GM21717 (cell line): ENCODE results near the gene SLC9A8.
"Not testable (repeated sequence)": the region's sequence is repeated elsewhere in the genome, so short reads cannot be mapped to it uniquely, and the experiment has no call there.

Experiments
- ATAC-seq: cut with Tn5 transposase; IDR thresholded peaks from one replicate; pipeline ENCODE4 v1.9.1; 2021; ENCODE audit warnings: mild to moderate bottlenecking, moderate library complexity; ENCODE audit not compliant: unreplicated experiment

SLC9A8 gene

GRCh38 chr20:49891476-49892110 lies 79.0 kb downstream of the SLC9A8 start:
- no peak for ATAC-seq

DNA sequence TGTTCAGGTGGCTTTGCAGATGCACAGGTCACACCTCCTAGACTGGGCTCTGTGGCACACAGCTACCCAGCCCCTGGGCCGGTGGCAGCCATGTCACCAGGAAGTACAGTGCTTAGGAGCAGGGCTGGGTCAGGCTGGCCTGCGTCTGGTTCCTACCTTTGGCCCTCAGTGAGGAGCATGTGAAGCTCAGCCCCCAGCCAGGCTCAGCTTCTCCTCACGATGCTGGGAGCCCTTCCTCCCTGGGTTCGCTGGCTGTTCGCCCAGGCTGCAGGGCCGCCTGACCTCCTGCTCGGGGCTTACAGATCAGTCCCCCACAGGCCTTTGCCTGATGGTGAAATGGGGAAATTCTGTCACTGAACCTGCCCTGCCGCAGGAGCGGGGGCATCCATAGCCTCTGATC lies 79.6 kb downstream of the SLC9A8 start:
- ATAC-seq = no peak

DNA sequence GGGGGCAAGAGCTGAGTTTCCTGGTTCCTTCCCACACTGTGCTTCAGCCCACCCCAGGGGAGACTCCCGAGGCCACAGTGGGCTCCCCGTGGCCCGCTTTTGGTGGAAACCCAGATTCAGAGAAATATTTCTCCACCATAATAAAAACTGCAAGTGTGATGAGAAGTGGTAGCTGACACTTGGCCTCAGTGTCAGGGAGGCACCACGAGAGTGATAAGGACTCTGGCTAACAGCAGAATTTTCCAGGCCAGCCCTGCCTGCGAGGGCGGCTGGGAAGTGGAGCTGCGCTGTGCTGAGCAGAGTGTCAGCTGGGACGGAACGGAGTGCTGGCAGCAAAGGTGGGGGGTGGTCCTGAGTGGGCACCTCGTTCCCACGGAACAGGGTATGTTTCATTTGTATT lies 80.2 kb downstream of the SLC9A8 start:
- ATAC-seq = no peak

- no peak for ATAC-seq
Measured at GRCh38 chr20:49893242-49894072, 80.8 kb downstream of the SLC9A8 start.

DNA sequence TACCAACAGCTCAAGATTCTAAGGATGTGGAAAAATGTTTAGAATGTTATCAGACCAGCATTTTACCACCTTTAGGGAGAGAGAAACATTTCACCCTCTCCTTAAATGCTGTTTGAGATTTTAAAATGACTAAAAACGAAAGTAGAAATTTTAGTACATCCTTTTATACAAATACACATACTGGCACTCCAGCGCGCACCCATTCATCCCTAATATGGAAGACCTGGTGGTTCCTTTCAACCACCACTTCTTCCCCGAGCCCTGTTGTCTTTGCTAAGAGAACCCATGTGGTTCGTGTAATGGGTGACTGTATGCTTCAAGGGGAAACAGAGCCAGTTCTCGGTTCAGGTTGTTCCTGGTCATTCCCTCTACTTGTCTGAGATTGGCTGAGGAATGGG lies 81.4 kb downstream of the SLC9A8 start:
- no peak for ATAC-seq

DNA sequence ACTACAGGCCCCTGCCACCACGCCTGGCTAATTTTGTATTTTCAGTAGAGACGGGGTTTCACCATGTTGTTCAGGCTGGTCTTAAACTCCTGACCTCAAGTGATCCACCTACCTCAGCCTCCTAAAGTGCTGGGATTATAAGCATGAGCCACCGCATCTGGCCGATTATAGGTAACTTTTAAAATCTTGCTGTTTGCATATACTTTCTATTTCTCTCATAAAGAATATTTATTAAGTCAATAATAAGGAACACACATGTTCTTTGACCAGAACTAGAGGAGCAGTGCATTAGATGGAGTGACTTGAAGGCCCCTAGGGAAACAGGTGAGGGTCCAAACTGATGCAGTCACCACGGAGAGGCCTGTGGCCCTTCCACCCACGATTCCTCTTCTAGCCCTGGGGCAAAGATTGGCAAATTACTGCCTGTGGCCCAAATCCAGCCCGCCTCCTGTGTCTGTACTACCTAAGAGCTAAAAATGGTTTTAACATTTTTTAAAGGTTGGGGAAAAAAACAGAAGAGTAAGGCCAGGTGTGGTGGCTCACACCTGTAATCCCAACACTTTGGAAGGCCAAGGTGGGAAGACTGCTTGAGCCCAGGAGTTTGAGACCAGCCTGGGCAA lies 83.0 kb downstream of the SLC9A8 start:
- ATAC-seq = not testable (repeated sequence)

GRCh38 chr20:49896204-49896603 lies 83.6 kb downstream of the SLC9A8 start:
- no peak for ATAC-seq

DNA sequence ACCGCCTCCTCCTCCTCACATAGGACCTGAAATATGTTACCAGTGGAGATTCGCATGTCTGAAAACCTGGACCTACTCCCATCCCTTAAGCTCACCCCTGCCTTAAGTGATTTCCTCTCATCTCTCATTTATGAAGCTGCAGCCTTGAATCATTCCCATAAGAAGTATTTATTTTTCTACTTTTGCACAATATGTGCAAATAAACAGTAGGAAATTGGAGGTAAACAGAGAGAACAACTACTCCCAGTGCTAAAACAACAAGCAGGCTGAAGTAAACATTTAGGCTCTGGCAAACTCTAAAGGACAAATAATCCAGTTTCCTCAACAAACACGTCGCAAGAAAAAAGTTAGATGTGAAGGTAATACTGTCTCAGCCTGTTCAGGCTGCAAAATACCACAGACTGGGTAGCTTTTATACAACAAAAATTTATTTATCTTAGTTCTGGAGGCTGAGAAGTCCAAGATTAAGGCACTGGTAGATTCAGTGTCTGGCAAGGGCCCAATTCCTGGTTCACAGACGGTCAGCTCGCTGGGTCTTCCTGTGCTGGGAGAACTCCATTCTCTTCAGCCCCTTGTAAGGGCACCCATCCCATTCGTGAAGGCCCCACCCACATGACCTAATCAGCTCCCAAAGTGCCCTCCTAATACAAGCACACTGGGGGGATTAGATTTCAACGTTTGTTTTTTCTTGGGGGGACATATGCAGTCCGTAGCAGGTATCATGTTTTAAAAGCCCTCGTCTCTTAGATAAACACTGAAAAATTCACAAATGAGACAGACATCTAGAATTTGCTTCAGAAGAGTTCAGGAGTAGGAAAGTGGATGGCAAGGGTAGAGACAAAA lies 87.1 kb downstream of the SLC9A8 start:
- ATAC-seq = no peak

GRCh38 chr20:49901588-49901987 lies 89.0 kb downstream of the SLC9A8 start:
- no peak for ATAC-seq

GRCh38 chr20:49904440-49905214 lies 92.0 kb downstream of the SLC9A8 start:
- ATAC-seq = no peak

DNA sequence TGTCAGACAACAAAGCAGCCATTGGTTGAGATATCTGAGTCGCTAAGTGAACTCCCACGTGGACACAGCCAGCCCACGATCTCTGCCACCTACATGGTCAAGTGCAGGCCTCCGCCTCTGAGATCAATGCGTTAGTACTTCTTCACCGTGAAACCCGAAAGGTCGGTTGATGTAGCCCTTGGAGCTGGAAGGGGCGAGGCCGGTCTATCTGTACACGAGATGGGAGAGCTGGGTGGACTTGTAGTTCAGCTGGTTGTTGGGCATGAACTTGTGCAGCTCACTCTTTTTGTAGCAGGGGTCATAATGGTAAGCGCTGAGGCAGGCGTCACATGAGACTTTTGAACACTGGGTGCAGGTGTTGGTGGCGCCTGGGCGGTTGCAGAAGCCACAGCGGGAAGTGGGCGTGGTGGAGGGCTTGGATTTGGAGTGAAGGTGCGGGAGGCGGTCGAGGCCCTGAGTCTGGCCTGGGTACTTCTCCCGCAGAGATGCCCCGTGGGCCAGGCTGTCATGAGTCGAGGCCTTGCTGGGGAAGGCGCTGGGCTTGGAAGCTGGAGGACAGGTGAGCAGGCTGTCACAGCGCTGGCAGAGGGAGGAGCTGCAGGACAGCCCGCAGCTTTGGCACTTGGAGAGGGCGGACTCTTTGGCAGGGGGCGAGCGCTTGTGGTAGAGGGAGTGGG lies 92.9 kb downstream of the SLC9A8 start:
- ATAC-seq = no peak

DNA sequence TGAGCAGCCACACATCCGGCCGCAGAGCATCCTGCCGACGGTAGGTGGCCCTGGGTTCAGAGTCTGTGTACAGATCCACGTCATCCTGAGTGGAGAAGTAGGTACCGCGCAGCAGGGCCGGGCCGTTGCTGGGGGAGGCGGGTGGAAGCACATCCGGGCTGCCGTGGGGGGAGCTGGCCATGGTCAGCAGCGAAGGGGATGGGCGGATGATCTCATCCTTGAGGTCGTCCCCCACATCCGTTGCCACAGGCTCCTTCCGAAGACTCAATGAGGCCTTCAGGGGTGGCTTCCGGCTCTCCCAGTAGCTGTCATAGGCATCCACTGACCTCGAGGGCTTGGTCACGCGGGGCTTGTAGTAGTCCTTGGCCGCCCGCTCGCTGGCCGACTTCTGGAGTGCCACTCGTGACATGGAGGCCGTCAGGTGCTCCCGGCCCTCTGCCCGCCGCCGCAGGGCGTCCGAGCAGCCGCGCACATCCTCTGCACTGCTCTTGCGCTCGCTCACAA lies 93.5 kb downstream of the SLC9A8 start:
- no peak for ATAC-seq

DNA sequence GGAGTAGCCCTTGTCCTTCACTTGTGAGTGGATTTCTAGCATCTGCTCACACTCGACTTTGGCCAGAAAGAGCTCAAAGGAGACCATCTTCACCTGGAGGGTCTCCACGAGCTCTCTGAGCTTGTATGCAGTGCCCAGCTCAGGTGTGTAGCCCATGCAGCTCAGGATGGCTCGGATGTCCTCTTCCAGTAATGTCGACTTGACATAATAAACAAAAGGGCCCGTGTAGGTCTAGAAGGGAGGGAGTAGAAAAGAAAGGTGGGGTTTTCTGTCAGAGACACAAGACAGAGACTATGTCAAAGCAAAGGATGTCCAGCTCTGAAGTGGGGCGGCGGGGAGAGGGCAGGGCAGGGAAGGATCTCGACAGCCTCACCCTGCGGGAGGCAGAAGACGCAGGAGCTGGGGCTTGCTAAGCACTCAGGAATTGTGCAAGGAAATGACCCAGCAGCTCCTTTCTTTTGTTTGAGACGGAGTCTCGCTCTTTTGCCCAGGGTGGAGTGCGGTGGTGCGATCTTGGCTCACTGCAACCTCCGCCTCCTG lies 94.1 kb downstream of the SLC9A8 start:
- ATAC-seq = no peak

GRCh38 chr20:49907405-49908257 lies 95.0 kb downstream of the SLC9A8 start:
- ATAC-seq = no peak

DNA sequence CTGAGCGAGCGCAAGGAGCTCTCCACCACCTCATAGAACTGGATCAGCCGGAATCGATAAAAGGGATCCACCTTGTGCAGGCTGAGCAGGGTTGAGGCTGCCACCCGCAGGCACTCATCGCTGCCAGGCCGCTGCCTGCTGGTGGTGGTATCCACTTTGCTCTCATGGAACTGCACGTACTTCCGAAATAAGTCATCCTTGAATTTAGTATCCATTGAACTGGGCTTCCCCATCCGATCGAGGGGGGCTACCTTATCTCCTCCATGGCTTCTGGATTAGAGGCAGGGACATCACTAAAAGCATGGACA lies 95.6 kb downstream of the SLC9A8 start:
- ATAC-seq = no peak

- no peak for ATAC-seq
Measured at GRCh38 chr20:49909499-49910339, 97.1 kb downstream of the SLC9A8 start.

GRCh38 chr20:49910340-49910706 lies 97.7 kb downstream of the SLC9A8 start:
- ATAC-seq = no peak
